ENCODE results near the gene NGDN. TPM values are rescaled to one million over a fixed set of nuclear protein-coding genes. Genes with fewer than 3 reads are reported as not detected.

NGDN gene
- total RNA-seq, 3 donors from 2014 or later (not counting 1 experiment from before 2014, with no cell fraction given), result 110 to 136 (median 126) TPM

DNA sequence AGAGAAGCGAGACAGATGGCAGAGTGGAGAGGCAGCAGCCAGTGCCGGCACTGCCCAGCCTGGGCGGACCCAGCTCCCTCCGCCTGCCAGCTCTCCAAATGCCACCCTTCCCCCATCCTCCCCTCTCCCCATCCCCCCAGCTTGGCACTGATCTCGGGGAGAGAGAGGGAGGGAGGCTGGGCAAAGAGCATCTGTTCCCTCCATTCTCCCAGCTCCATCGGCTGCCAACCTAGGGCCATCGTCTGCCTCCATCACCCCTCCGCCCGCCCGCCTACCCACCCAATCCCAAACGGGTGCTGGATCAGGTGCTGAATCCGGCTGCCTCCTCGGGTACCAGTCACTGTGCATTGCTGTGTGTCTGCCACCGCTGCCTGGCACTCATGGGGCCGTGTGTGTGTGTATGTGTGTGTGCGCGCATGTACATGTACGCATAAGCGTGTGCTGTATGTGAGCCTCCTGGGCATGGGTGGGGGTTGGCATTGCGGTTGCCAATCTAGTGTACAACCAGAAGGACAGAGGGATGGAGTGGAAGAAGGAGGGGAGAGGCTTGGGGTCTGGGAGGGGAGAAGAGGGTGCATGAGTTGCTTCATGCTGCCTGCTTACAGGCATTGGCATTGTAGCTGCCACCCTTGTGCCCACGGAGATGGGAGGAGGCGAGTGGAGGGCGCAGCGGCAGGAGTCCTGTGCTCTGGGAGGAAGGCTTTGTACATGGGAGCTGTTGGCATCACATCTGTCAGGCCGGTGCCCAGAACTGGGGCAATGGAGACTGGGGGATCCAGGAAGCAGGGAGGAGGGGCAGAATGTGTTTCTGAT lies 43.7 kb downstream of the NGDN start:
- Histone ChIP-seq H3K36me3 (ENCODE audit: control insufficient read depth, insufficient read depth, low read length) (no peaks in the 10 kb centered on the region), H3K27me3 (ENCODE audit: control insufficient read depth, insufficient read depth, low read length) (no peaks in the 10 kb centered on the region), H3K9me3 (ENCODE audit: control insufficient read depth, insufficient read depth, low read length) (no peaks in the 10 kb centered on the region), H3K27ac (ENCODE audit: low read length) (no peak overlapping the region), H3K4me1 (ENCODE audit: control insufficient read depth, insufficient read depth, low read length) (peaks cover 3% of the 10 kb centered on the region), H3K4me3 (ENCODE audit: low read length) (no peak overlapping the region)
- no peaks in the 10 kb centered on the region for H3K27me3 Mint-ChIP-seq (ENCODE audit: low read depth in 2 of 2)
- H3K4me1 Mint-ChIP-seq, result peaks cover 6 to 17% of the 10 kb centered on the region in 2 donors
- 90% methylated on average over 21 of the region's 25 CpGs for WGBS (ENCODE audit: insufficient coverage)
- H3K27ac Mint-ChIP-seq, result no peak overlapping the region
- no peaks in the 10 kb centered on the region for H3K36me3 Mint-ChIP-seq
- TF ChIP-seq, protein P1, sequence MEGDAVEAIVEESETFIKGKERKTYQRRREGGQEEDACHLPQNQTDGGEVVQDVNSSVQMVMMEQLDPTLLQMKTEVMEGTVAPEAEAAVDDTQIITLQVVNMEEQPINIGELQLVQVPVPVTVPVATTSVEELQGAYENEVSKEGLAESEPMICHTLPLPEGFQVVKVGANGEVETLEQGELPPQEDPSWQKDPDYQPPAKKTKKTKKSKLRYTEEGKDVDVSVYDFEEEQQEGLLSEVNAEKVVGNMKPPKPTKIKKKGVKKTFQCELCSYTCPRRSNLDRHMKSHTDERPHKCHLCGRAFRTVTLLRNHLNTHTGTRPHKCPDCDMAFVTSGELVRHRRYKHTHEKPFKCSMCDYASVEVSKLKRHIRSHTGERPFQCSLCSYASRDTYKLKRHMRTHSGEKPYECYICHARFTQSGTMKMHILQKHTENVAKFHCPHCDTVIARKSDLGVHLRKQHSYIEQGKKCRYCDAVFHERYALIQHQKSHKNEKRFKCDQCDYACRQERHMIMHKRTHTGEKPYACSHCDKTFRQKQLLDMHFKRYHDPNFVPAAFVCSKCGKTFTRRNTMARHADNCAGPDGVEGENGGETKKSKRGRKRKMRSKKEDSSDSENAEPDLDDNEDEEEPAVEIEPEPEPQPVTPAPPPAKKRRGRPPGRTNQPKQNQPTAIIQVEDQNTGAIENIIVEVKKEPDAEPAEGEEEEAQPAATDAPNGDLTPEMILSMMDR (IDR thresholded peaks at IDR 0.05), result no peak
- H3K4me3 Mint-ChIP-seq, result no peak overlapping the region
- intact Hi-C loops (cut with micrococcal nuclease), result no loop called here
- no peak for DNase-seq
- H3K9me3 Mint-ChIP-seq, result no peaks in the 10 kb centered on the region
- ATAC-seq, result no peak

DNA sequence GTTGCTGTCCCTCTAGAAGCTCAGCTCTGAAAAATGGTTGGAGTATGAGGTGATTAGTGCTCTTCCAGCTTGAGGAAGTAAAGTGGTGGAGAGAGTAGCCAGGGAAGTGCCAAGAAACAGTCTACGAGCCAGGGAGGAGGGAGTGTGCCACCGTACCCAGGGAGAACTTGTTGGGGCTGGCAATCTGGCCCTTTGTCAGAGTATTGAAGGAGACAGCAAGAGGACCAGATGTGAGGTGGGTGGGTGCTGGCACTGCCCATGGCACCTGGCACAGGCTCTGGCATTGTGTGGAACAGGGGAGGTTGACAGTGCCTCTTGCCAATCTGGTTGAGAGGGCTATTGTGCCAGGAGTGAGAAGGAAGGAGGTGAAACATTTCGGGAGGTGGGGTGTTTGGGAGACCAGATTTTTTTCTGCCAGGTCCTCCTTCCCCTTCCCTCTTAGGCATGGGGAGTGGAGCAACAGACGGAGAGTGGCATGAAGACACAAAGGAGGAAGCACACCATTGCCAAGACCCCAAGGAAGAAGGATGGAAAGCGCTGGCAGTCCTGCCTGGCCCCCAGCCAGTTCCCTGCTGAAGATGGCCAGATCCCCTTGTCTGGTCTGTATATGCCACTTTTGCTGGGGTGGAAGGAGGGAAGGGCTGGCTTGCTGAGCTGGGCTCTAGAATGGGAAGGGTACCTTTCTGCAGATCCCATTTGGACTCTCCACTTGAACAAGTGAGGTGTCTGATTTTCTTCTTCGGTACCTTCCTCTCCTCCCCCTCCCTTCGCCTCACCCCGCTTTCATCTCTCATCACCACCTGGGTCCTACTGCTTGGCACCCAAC lies 44.5 kb downstream of the NGDN start:
- no peak overlapping the region for H3K27ac ChIP-seq (ENCODE audit: low read length)
- TF ChIP-seq, protein P1 (IDR thresholded peaks at IDR 0.05), result no peak
- H3K4me1 Mint-ChIP-seq, result peaks cover 6 to 17% of the 10 kb centered on the region in 2 donors
- DNase-seq (no peak), ATAC-seq (no peak)
- no peaks in the 10 kb centered on the region for H3K27me3 ChIP-seq (ENCODE audit: control insufficient read depth, insufficient read depth, low read length)
- WGBS (ENCODE audit: insufficient coverage), result 93% methylated on average over 7 of the region's 8 CpGs
- no peaks in the 10 kb centered on the region for H3K27me3 Mint-ChIP-seq (ENCODE audit: low read depth in 2 of 2)
- intact Hi-C loops (cut with micrococcal nuclease), result no loop called here
- H3K36me3 Mint-ChIP-seq, result no peaks in the 10 kb centered on the region
- H3K27ac Mint-ChIP-seq, result no peak overlapping the region
- peaks cover 3% of the 10 kb centered on the region for H3K4me1 ChIP-seq (ENCODE audit: control insufficient read depth, insufficient read depth, low read length)
- H3K9me3 ChIP-seq (ENCODE audit: control insufficient read depth, insufficient read depth, low read length), result no peaks in the 10 kb centered on the region
- H3K4me3 ChIP-seq (ENCODE audit: low read length), result no peak overlapping the region
- no peaks in the 10 kb centered on the region for H3K36me3 ChIP-seq (ENCODE audit: control insufficient read depth, insufficient read depth, low read length)
- H3K9me3 Mint-ChIP-seq, result no peaks in the 10 kb centered on the region
- H3K4me3 Mint-ChIP-seq, result no peak overlapping the region

DNA sequence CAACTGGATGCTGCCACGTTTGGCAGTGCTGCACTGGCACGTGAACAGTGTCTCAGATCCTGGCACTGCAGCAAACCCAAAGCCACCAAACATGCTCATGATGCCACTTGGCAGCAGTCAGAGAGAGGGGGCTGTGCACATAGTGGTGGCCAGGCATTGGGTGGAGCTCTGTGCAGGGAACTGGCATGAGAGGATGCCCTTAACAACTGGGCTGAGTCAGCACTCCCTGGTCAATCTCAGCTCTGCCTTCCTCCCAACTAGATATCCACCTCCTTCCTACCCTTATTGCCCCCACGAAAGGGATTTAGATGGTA lies 45.1 kb downstream of the NGDN start:
- ATAC-seq (no peak), DNase-seq (no peak)
- no peaks in the 10 kb centered on the region for H3K9me3 Mint-ChIP-seq
- H3K36me3 Mint-ChIP-seq, result no peaks in the 10 kb centered on the region
- H3K4me3 Mint-ChIP-seq, result no peak overlapping the region
- H3K27ac Mint-ChIP-seq, result no peak overlapping the region
- Histone ChIP-seq H3K36me3 (ENCODE audit: control insufficient read depth, insufficient read depth, low read length) (no peaks in the 10 kb centered on the region), H3K4me1 (ENCODE audit: control insufficient read depth, insufficient read depth, low read length) (peaks cover 3% of the 10 kb centered on the region), H3K9me3 (ENCODE audit: control insufficient read depth, insufficient read depth, low read length) (no peaks in the 10 kb centered on the region), H3K4me3 (ENCODE audit: low read length) (no peak overlapping the region), H3K27ac (ENCODE audit: low read length) (no peak overlapping the region), H3K27me3 (ENCODE audit: control insufficient read depth, insufficient read depth, low read length) (no peaks in the 10 kb centered on the region)
- H3K27me3 Mint-ChIP-seq (ENCODE audit: low read depth in 2 of 2), result no peaks in the 10 kb centered on the region
- 94% methylated on average over 3 of the region's 3 CpGs for WGBS (ENCODE audit: insufficient coverage)
- TF ChIP-seq, protein P1 (IDR thresholded peaks at IDR 0.05), result no peak
- peaks cover 6 to 17% of the 10 kb centered on the region in 2 donors for H3K4me1 Mint-ChIP-seq
- intact Hi-C loops (cut with micrococcal nuclease), result no loop called here
